Activated CD8-positive, alpha-beta T cell treated with anti-CD3 and anti-CD28 coated beads for 36 hours (primary cell): Measurements from ENCODE around the gene DDX4. TPM values are rescaled to one million over a fixed set of nuclear protein-coding genes. Genes with fewer than 3 reads are reported as not detected.
A peak's percentile ranks its signal among the peaks of the same experiment; 100 is the strongest.

ENCODE experiments used
- ATAC-seq: fragments of 200-7000 bp; cut with Tn5 transposase; one replicate; pipeline ENCODE4 v1.10.0; 2021; ENCODE audit warnings: mild to moderate bottlenecking, moderate library complexity
- CTCF ChIA-PET: fragments of 350-600 bp; sonication (Branson Sonifier 250); formaldehyde crosslinking; loops from one replicate; lab custom pipeline; 2021; ENCODE audit warnings: antibody characterized with exemption; lab: Charles Lee
- POLR2A ChIA-PET: fragments of 350-600 bp; sonication (Branson Sonifier 250); formaldehyde crosslinking; loops from one replicate; lab custom pipeline; 2021; ENCODE audit warnings: antibody characterized with exemption; lab: Charles Lee
- DNase-seq: peaks from one replicate; pipeline ENCODE4 v3.0.0-alpha.2; 2020
- H3K27ac Mint-ChIP-seq: one replicate; pipeline ENCODE4 v1.8.0; 2021; ENCODE audit warnings: mild to moderate bottlenecking, mixed read lengths
- H3K27me3 Mint-ChIP-seq: one replicate; pipeline ENCODE4 v1.8.0; 2021; ENCODE audit warnings: mixed read lengths
- H3K36me3 Mint-ChIP-seq: one replicate; pipeline ENCODE4 v1.8.0; 2021; ENCODE audit warnings: low read depth, mixed read lengths
- H3K4me1 Mint-ChIP-seq: one replicate; pipeline ENCODE4 v1.8.0; 2021; ENCODE audit warnings: low read depth, mixed read lengths
- H3K4me3 Mint-ChIP-seq: one replicate; pipeline ENCODE4 v1.8.0; 2021; ENCODE audit warnings: mild to moderate bottlenecking, moderate library complexity, mixed read lengths
- H3K9me3 Mint-ChIP-seq: one replicate; pipeline ENCODE4 v1.8.0; 2021; ENCODE audit warnings: mixed read lengths
- intact Hi-C: fragments of 100-400 bp; cut with micrococcal nuclease; formaldehyde crosslinking; loops from one replicate; pipeline ENCODE4 v1.10.0; 2022
- total RNA-seq, 2 experiments: library from RNA; stranded (reverse); gene quantifications; one replicate each; pipeline ENCODE4 v1.2.3, GENCODE V29; 2021
- TF ChIP-seq, protein P1 (sequence below): fragments of 200-600 bp; IDR thresholded peaks from one replicate; pipeline ENCODE4 v1.8.0; 2022; ENCODE audit warnings: antibody characterized with exemption, mild to moderate bottlenecking

The DDX4 gene
- total RNA-seq, 2 experiments from 2014 or later, result not detected

DNA sequence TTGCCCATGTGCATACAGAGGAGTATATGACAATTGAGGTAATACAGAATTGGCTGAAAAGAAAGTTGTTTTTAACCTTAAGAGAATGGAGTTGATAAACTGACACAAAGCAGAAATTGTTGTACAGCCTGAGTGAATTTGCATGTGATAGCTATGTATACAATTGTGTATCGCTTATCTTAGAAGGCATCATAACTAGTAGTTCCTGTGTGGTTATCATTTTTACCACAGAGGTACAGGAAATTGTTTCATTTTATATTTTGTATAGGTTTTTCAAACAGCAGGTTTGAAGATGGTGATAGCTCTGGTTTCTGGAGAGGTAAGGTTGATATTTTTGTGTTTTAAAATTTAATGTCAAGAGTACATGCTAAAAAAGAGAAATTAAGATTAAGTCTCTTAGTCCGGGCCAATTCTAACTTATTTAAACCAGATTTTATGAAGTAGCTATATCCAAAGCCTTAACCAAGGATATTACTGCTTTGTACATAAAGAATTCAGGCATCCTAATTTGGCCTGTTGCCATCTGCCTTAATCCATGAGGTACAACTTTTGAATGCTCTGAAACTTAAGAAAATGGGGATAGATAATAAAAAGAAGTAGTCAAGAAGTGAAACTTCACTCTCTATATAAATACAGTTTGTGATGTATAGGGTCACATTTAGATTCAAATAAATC is 26.0 kb downstream of the DDX4 start:
- peaks cover 12% of the 10 kb centered on the region for H3K4me1 Mint-ChIP-seq
- no peaks in the 10 kb centered on the region for H3K36me3 Mint-ChIP-seq

DNA sequence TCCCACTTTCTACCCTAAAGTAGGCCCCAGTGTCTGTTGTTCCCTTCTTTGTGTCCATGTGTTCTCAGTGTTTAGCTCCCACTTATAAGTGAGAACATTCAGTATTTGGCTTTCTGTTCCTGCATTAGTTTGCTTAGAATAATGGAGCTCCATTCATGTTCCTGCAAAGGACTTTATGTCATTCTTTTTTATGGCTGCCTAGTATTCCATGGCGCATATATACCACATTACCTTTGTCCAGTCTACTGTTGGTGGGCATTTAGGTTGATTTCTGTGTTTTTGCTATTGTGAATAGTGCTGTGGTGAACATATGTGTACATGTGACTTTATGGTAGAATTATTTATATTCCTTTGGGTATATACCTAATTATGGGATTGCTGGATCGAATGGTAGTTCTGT is 30.4 kb downstream of the DDX4 start:
- DNase-seq, result no peak
- peaks cover 2% of the 10 kb centered on the region for H3K27me3 Mint-ChIP-seq
- no peak for ATAC-seq
- TF ChIP-seq, protein P1, sequence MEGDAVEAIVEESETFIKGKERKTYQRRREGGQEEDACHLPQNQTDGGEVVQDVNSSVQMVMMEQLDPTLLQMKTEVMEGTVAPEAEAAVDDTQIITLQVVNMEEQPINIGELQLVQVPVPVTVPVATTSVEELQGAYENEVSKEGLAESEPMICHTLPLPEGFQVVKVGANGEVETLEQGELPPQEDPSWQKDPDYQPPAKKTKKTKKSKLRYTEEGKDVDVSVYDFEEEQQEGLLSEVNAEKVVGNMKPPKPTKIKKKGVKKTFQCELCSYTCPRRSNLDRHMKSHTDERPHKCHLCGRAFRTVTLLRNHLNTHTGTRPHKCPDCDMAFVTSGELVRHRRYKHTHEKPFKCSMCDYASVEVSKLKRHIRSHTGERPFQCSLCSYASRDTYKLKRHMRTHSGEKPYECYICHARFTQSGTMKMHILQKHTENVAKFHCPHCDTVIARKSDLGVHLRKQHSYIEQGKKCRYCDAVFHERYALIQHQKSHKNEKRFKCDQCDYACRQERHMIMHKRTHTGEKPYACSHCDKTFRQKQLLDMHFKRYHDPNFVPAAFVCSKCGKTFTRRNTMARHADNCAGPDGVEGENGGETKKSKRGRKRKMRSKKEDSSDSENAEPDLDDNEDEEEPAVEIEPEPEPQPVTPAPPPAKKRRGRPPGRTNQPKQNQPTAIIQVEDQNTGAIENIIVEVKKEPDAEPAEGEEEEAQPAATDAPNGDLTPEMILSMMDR, result no peak
- no peak overlapping the region for H3K27ac Mint-ChIP-seq
- no peaks in the 10 kb centered on the region for H3K9me3 Mint-ChIP-seq
- peaks cover 16% of the 10 kb centered on the region for H3K4me1 Mint-ChIP-seq
- CTCF ChIA-PET, result interaction anchor here (1.0 kb wide), 1 partner anchor 25 kb away, joined by 3 read pairs; no protein-coding TSS in a partner anchor
- H3K36me3 Mint-ChIP-seq, result no peaks in the 10 kb centered on the region
- POLR2A ChIA-PET, result no interaction called here
- no peak overlapping the region for H3K4me3 Mint-ChIP-seq
- intact Hi-C loops, result no loop called here

More for the DNA sequence above, 26.0 kb downstream of the DDX4 start:
- ATAC-seq (peak; percentile 65), DNase-seq (no peak)
- ChIA-PET CTCF (no interaction called here), POLR2A (no interaction called here)
- TF ChIP-seq, protein P1, result no peak
- intact Hi-C loops, result no loop called here
- Mint-ChIP-seq H3K27me3 (peaks cover 11% of the 10 kb centered on the region), H3K4me3 (no peak overlapping the region), H3K27ac (no peak overlapping the region), H3K9me3 (no peaks in the 10 kb centered on the region)

DNA sequence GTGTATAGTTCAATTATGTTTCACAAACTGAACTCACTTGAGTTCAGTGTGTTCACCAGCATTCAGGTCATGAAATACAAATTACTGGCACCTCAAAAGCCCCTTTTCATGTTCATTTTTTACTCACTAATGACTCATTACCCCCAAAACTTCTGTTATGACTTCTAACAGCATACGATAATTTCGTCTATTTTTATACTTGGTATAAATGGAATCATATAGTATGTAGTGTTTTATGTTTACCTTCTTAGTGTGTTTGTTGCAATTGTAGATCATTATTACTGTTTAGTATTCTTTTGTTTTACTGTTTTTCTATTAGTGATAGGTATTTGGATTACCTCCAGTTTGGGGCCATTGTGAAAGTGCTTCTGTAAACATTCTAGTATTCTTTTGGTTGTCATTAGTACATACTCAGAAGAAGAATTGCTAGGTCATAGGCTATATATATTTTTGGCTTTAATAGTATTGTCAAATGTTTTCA is 33.4 kb downstream of the DDX4 start:
- Mint-ChIP-seq H3K27me3 (peaks cover 4% of the 10 kb centered on the region), H3K36me3 (no peaks in the 10 kb centered on the region), H3K27ac (no peak overlapping the region), H3K4me1 (peaks cover 5% of the 10 kb centered on the region), H3K4me3 (no peak overlapping the region), H3K9me3 (no peaks in the 10 kb centered on the region)
- ATAC-seq (peak; percentile 88), DNase-seq (no peak)
- TF ChIP-seq, protein P1, result no peak
- ChIA-PET POLR2A (no interaction called here), CTCF (no interaction called here)
- intact Hi-C loops, result no loop called here

DNA sequence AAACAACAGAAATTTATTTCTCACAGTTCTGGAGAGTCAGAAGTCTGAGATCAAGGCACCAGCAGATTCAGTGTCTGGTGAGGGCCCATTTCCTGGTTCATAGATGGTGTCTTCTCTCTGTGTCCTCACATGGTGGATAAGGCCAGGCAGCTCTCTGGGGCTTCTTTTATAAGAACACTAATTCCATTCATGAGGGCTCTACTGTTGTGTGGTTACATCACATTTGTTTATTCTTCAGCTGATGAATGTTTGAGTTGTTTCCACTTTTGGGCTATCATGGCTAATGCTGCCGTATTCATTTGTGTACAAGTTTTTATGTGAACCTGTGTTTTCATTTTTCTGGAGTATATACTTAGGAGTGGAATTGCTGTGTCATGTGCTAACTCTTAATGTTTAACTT is 35.2 kb downstream of the DDX4 start:
- CTCF ChIA-PET, result no interaction called here
- POLR2A ChIA-PET, result no interaction called here
- Mint-ChIP-seq H3K27ac (no peak overlapping the region), H3K27me3 (peaks cover 7% of the 10 kb centered on the region), H3K4me3 (no peak overlapping the region), H3K36me3 (no peaks in the 10 kb centered on the region), H3K4me1 (peaks cover 5% of the 10 kb centered on the region), H3K9me3 (no peaks in the 10 kb centered on the region)
- DNase-seq, result no peak
- ATAC-seq, result no peak
- TF ChIP-seq, protein P1, result no peak
- intact Hi-C loops, result no loop called here

DNA sequence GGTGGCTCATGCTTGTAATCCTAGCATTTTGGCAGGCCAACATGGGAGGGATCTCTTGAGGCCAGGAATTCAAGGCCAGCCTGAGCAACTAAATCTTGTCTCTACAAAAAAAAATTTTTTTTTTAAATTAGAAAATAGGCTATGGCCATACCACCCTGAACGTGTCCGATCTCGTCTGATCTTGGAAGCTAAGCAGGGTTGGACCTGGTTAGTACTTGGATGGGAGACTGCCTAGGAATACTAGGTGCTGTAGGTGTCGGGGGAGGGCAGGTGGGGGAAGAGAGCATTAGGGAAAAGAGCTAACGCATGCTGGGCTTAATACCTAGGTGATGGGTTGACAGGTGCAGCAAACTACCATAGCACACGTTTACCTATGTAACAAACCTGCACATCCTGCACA is 39.5 kb downstream of the DDX4 start:
- Mint-ChIP-seq H3K4me1 (no peaks in the 10 kb centered on the region), H3K9me3 (no peaks in the 10 kb centered on the region), H3K27me3 (peaks cover 8% of the 10 kb centered on the region), H3K36me3 (no peaks in the 10 kb centered on the region), H3K4me3 (no peak overlapping the region), H3K27ac (no peak overlapping the region)
- ATAC-seq (no peak), DNase-seq (no peak)
- ChIA-PET POLR2A (no interaction called here), CTCF (no interaction called here)
- TF ChIP-seq, protein P1, result no peak
- intact Hi-C loops, result no loop called here
